IMR-90 (cell line): Measurements from ENCODE around the gene MAD2L2.

Experiments used
- BHLHE40 ChIP-seq: fragments of 150-350 bp; IDR thresholded peaks from 2 replicates; pipeline ENCODE4 v1.6.1; 2016; ENCODE audit warnings: mild to moderate bottlenecking, low read depth, low read length
- CEBPB ChIP-seq: IDR thresholded peaks from 2 replicates; pipeline ENCODE4 v1.6.1; 2012; ENCODE audit warnings: low read depth, low read length, improper control_type of control experiment
- CHD1 ChIP-seq: IDR thresholded peaks from 2 replicates; pipeline ENCODE4 v1.6.1; 2012; ENCODE audit warnings: low read depth, low read length, improper control_type of control experiment
- CTCF ChIP-seq: conservative IDR thresholded peaks from 2 replicates; pipeline ENCODE4 v1.5.1; 2012; ENCODE audit warnings: mild to moderate bottlenecking, low read depth, low read length, improper control_type of control experiment
- ELK1 ChIP-seq: fragments of 150-350 bp; IDR thresholded peaks from 2 replicates; pipeline ENCODE4 v1.6.1; 2016; ENCODE audit warnings: low read depth, mild to moderate bottlenecking, low read length, moderate library complexity, borderline replicate concordance
- FOS ChIP-seq: fragments of 150-350 bp; IDR thresholded peaks from 2 replicates; pipeline ENCODE4 v1.6.1; 2016; ENCODE audit warnings: low read depth, low read length
- MAFK ChIP-seq: IDR thresholded peaks from 2 replicates; pipeline ENCODE4 v1.6.1; 2012; ENCODE audit warnings: low read depth, low read length, improper control_type of control experiment
- MAZ ChIP-seq: IDR thresholded peaks from 2 replicates; pipeline ENCODE4 v1.6.1; 2012; ENCODE audit warnings: low read depth, mild to moderate bottlenecking, low read length, improper control_type of control experiment, moderate library complexity, borderline replicate concordance
- POLR2A ChIP-seq: IDR thresholded peaks from 2 replicates; pipeline ENCODE4 v1.6.1; 2012; ENCODE audit warnings: mild to moderate bottlenecking, low read depth, low read length
- RAD21 ChIP-seq: IDR thresholded peaks from 2 replicates; pipeline ENCODE4 v1.6.1; 2012; ENCODE audit warnings: low read length, improper control_type of control experiment
- RCOR1 ChIP-seq: IDR thresholded peaks from 2 replicates; pipeline ENCODE4 v1.6.1; 2012; ENCODE audit warnings: mild to moderate bottlenecking, low read length, improper control_type of control experiment; ENCODE audit not compliant: insufficient replicate concordance
- RFX5 ChIP-seq: IDR thresholded peaks from 2 replicates; pipeline ENCODE4 v1.8.0; 2012; ENCODE audit warnings: low read depth, mild to moderate bottlenecking, low read length, moderate library complexity
- SMC3 ChIP-seq: fragments of 150-350 bp; IDR thresholded peaks from 2 replicates; pipeline ENCODE4 v1.6.1; 2016; ENCODE audit warnings: low read depth, mild to moderate bottlenecking, antibody characterized with exemption, low read length, moderate library complexity
- USF2 ChIP-seq: fragments of 150-350 bp; IDR thresholded peaks from 2 replicates; pipeline ENCODE4 v1.6.1; 2017; ENCODE audit warnings: mild to moderate bottlenecking, antibody characterized with exemption, low read length, low read depth

GRCh38 chr1:11728126-11728806 is 47.3 kb upstream of the MAD2L2 start:
- no peak for TF ChIP-seq CTCF
- TF ChIP-seq MAFK = no peak
- no peak for TF ChIP-seq RAD21
- no peak for TF ChIP-seq POLR2A
- no peak for TF ChIP-seq ELK1
- peak; percentile 30; the same call in 1 of the 2 replicates for TF ChIP-seq CEBPB
- TF ChIP-seq SMC3 = no peak
- no peak for TF ChIP-seq RFX5
- TF ChIP-seq FOS = no peak
- TF ChIP-seq CHD1 = no peak
- no peak for TF ChIP-seq RCOR1
- no peak for TF ChIP-seq MAZ
- no peak for TF ChIP-seq USF2
- TF ChIP-seq BHLHE40 = no peak
